Uterus (tissue), 4 donors: Measurements from ENCODE around the gene CHGA. TPM values are rescaled to one million over a fixed set of nuclear protein-coding genes. Genes with fewer than 3 reads are reported as not detected.

ENCODE experiments used
- DNase-seq, 2 donors: peaks; one replicate each; pipeline ENCODE4 v3.0.0-alpha.2; 2019 to 2020
- H3K27ac ChIP-seq, 2 donors: fragments of 200-600 bp; sonication (generic); 1 replicate in 1 of 2; 2 replicates in 1 of 2; pipeline ENCODE4 v1.5.1; 2016 to 2018
- H3K27me3 ChIP-seq, 2 donors: fragments of 200-600 bp; sonication (generic); one replicate each; pipeline ENCODE4 v1.5.1; 2018 to 2019; ENCODE audit warnings: control low read depth in 1 of 2
- H3K36me3 ChIP-seq, 2 donors: fragments of 200-600 bp; sonication (generic); one replicate each; pipeline ENCODE4 v1.5.1; 2019; ENCODE audit warnings: control low read depth in 1 of 2
- H3K4me1 ChIP-seq, 2 donors: fragments of 200-600 bp; sonication (generic); one replicate each; pipeline ENCODE4 v1.5.1; 2018 to 2019; ENCODE audit warnings: control low read depth in 1 of 2
- H3K4me3 ChIP-seq, 2 donors: fragments of 200-600 bp; sonication (generic); 1 replicate in 1 of 2; 2 replicates in 1 of 2; pipeline ENCODE4 v1.5.1; 2018 to 2019; ENCODE audit warnings: mild to moderate bottlenecking in 1 of 2
- H3K9me3 ChIP-seq, 2 donors: fragments of 200-600 bp; sonication (generic); one replicate each; pipeline ENCODE4 v1.5.1; 2019; ENCODE audit warnings: control low read depth in 1 of 2
- CTCF ChIP-seq, 4 experiments: fragments of 200-600 bp in 2 of 4; fragments of 450-650 bp in 2 of 4; sonication (generic) in 2 of 4; IDR thresholded peaks; one replicate each; pipeline ENCODE4 v1.5.1; 2016 to 2019; ENCODE audit warnings: antibody characterized with exemption in 4 of 4, mild to moderate bottlenecking in 2 of 4, moderate library complexity in 1 of 4
- POLR2A ChIP-seq, 2 donors: fragments of 450-650 bp; IDR thresholded peaks; one replicate each; pipeline ENCODE4 v1.6.1; 2016; ENCODE audit warnings: antibody characterized with exemption in 2 of 2, mild to moderate bottlenecking in 1 of 2, moderate library complexity in 1 of 2
- intact Hi-C: fragments of 100-400 bp; cut with DNase I; formaldehyde crosslinking; loops from one replicate; pipeline ENCODE4 v1.15.1; 2023; ENCODE audit warnings: low total_unique reads
- total RNA-seq, 4 donors: library from RNA; depleted of rRNA in 3 of 4; stranded (reverse); fragments of >200 nt in 3 of 4; gene quantifications; one replicate each; pipeline versions ENCODE4 v1.1.0 to v1.2.4, GENCODE V29; 2014 to 2023
- donor health status: DM: yes; HTN: yes; CAD: no.

The CHGA gene
- total RNA-seq, 4 donors from 2014 or later, result 1.0 TPM; not detected in 3

GRCh38 chr14:92914087-92914656 lies 8.8 kb upstream of the CHGA start:
- no peak for DNase-seq
- intact Hi-C loops, result no loop called here

GRCh38 chr14:92916201-92916600 lies 6.7 kb upstream of the CHGA start:
- Histone ChIP-seq H3K4me3 (no peak overlapping the region), H3K4me1 (no peaks in the 10 kb centered on the region), H3K9me3 (no peaks in the 10 kb centered on the region), H3K27me3 (no peaks in the 10 kb centered on the region), H3K36me3 (no peaks in the 10 kb centered on the region), H3K27ac (no peak overlapping the region)
- no peak for DNase-seq
- no peak for TF ChIP-seq POLR2A (IDR thresholded peaks at IDR 0.05)
- no peak for TF ChIP-seq CTCF (IDR thresholded peaks at IDR 0.05)
- intact Hi-C loops, result no loop called here

More at GRCh38 chr14:92914087-92914656, 8.8 kb upstream of the CHGA start:
- no peaks in the 10 kb centered on the region for H3K4me1 ChIP-seq
- H3K36me3 ChIP-seq, result no peaks in the 10 kb centered on the region
- H3K4me3 ChIP-seq, result no peak overlapping the region
- TF ChIP-seq POLR2A (IDR thresholded peaks at IDR 0.05) (no peak), CTCF (IDR thresholded peaks at IDR 0.05) (no peak)
- no peak overlapping the region for H3K27ac ChIP-seq
- no peaks in the 10 kb centered on the region for H3K9me3 ChIP-seq
- H3K27me3 ChIP-seq, result no peaks in the 10 kb centered on the region

GRCh38 chr14:92917041-92917940 lies 5.7 kb upstream of the CHGA start:
- no peak overlapping the region for H3K4me3 ChIP-seq
- H3K9me3 ChIP-seq, result no peaks in the 10 kb centered on the region
- intact Hi-C loops, result no loop called here
- DNase-seq, result no peak
- no peak overlapping the region for H3K27ac ChIP-seq
- H3K4me1 ChIP-seq, result no peaks in the 10 kb centered on the region
- no peaks in the 10 kb centered on the region for H3K27me3 ChIP-seq
- TF ChIP-seq POLR2A (IDR thresholded peaks at IDR 0.05), result no peak
- TF ChIP-seq CTCF (IDR thresholded peaks at IDR 0.05), result no peak
- H3K36me3 ChIP-seq, result no peaks in the 10 kb centered on the region

GRCh38 chr14:92917956-92918355 lies 5.0 kb upstream of the CHGA start:
- Histone ChIP-seq H3K4me3 (no peak overlapping the region), H3K36me3 (no peaks in the 10 kb centered on the region), H3K4me1 (no peaks in the 10 kb centered on the region), H3K9me3 (no peaks in the 10 kb centered on the region), H3K27me3 (no peaks in the 10 kb centered on the region), H3K27ac (no peak overlapping the region)
- no peak for DNase-seq
- intact Hi-C loops, result no loop called here
- no peak for TF ChIP-seq CTCF (IDR thresholded peaks at IDR 0.05)
- no peak for TF ChIP-seq POLR2A (IDR thresholded peaks at IDR 0.05)

GRCh38 chr14:92920001-92920400 lies 2.9 kb upstream of the CHGA start:
- no peak for DNase-seq
- Histone ChIP-seq H3K4me3 (no peak overlapping the region), H3K27ac (no peak overlapping the region), H3K36me3 (no peaks in the 10 kb centered on the region), H3K9me3 (no peaks in the 10 kb centered on the region), H3K27me3 (no peaks in the 10 kb centered on the region), H3K4me1 (no peaks in the 10 kb centered on the region)
- intact Hi-C loops, result no loop called here
- TF ChIP-seq CTCF (IDR thresholded peaks at IDR 0.05) (no peak), POLR2A (IDR thresholded peaks at IDR 0.05) (no peak)
